Measurements from ENCODE around the gene LRRC4.
A peak's percentile ranks its signal among the peaks of the same experiment; 100 is the strongest.

Gene LRRC4

GRCh38 chr7:128057909-128058308, 26.7 kb upstream of the LRRC4 start:
- DNase-seq: peak in 1 of 6 experiments; percentile 12

GRCh38 chr7:128056901-128057300, 25.7 kb upstream of the LRRC4 start:
- DNase-seq: no peak

- DNase-seq: no peak
Measured at GRCh38 chr7:128055637-128056036, 24.4 kb upstream of the LRRC4 start.

- DNase-seq: no peak
Measured at GRCh38 chr7:128054511-128054910, 23.3 kb upstream of the LRRC4 start.

GRCh38 chr7:128053991-128054390, 22.8 kb upstream of the LRRC4 start:
- DNase-seq: no peak

- DNase-seq: peak in 3 of 6 experiments; percentile 21 to 40 (median 27)
Measured at GRCh38 chr7:128053023-128053422, 21.8 kb upstream of the LRRC4 start.

GRCh38 chr7:128052404-128052803, 21.2 kb upstream of the LRRC4 start:
- DNase-seq: no peak

- no peak for DNase-seq
Measured at GRCh38 chr7:128045766-128046165, 14.5 kb upstream of the LRRC4 start.

GRCh38 chr7:128045158-128045557, 13.9 kb upstream of the LRRC4 start:
- no peak for DNase-seq

GRCh38 chr7:128044064-128044463, 12.8 kb upstream of the LRRC4 start:
- DNase-seq: no peak

GRCh38 chr7:128042012-128042411, 10.8 kb upstream of the LRRC4 start:
- no peak for DNase-seq

GRCh38 chr7:128041203-128041602, 10.0 kb upstream of the LRRC4 start:
- no peak for DNase-seq

GRCh38 chr7:128040205-128040604, 9.0 kb upstream of the LRRC4 start:
- DNase-seq: no peak

- DNase-seq: no peak
Measured at GRCh38 chr7:128039544-128039953, 8.3 kb upstream of the LRRC4 start.

GRCh38 chr7:128037880-128038619, 6.8 kb upstream of the LRRC4 start:
- no peak for DNase-seq

GRCh38 chr7:128037081-128037480, 5.8 kb upstream of the LRRC4 start:
- DNase-seq: no peak

- no peak for DNase-seq
Measured at GRCh38 chr7:128036226-128036940, 5.1 kb upstream of the LRRC4 start.

- no peak for DNase-seq
Measured at GRCh38 chr7:128035712-128036111, 4.5 kb upstream of the LRRC4 start.

GRCh38 chr7:128034825-128035224, 3.6 kb upstream of the LRRC4 start:
- DNase-seq: no peak

GRCh38 chr7:128033246-128033645, 2.0 kb upstream of the LRRC4 start:
- no peak for DNase-seq

- DNase-seq: peak in 1 of 6 experiments; percentile 18
Measured at GRCh38 chr7:128032605-128033235, 1.5 kb upstream of the LRRC4 start.

GRCh38 chr7:128031901-128032604, 816 bp upstream of the LRRC4 start:
- DNase-seq: peak; percentile 9 to 52 (median 36)

GRCh38 chr7:128030263-128030653, 979 bp downstream of the LRRC4 start:
- no peak for DNase-seq

Data from stimulated activated naive CD4-positive, alpha-beta T cell (primary cell).